BLaER1 treated with 17β-estradiol and CSF1 and Interleukin-3, amounts not matched to agents 10 nM and 100 nM (cell line): Measurements from ENCODE around the gene MSL3B.

Source experiments
- H3K27ac ChIP-seq, 11 experiments: shearing (Covaris generic); formaldehyde crosslinking; 2 replicates each; pipeline ENCODE4 v1.8.1; 2022
- H3K27me3 ChIP-seq, 11 experiments: shearing (Covaris generic); formaldehyde crosslinking; 2 replicates each; pipeline ENCODE4 v1.8.1; 2022
- H3K36me3 ChIP-seq, 11 experiments: shearing (Covaris generic); formaldehyde crosslinking; 2 replicates each; pipeline ENCODE4 v1.8.1; 2022
- H3K4me1 ChIP-seq, 10 experiments: shearing (Covaris generic); formaldehyde crosslinking; 2 replicates each; pipeline ENCODE4 v1.8.1; 2022
- H3K4me2 ChIP-seq, 11 experiments: shearing (Covaris generic); formaldehyde crosslinking; 2 replicates each; pipeline ENCODE4 v1.8.1; 2022
- H3K4me3 ChIP-seq, 10 experiments: shearing (Covaris generic); formaldehyde crosslinking; 2 replicates each; pipeline ENCODE4 v1.8.1; 2022
- H3K9ac ChIP-seq, 11 experiments: shearing (Covaris generic); formaldehyde crosslinking; 2 replicates each; pipeline ENCODE4 v1.8.1; 2022
- H3K9me3 ChIP-seq, 11 experiments: shearing (Covaris generic); formaldehyde crosslinking; replicated peaks in 1 of 11; 2 replicates each; pipeline ENCODE4 v1.8.1; 2022
- H4K20me1 ChIP-seq, 11 experiments: shearing (Covaris generic); formaldehyde crosslinking; 2 replicates each; pipeline ENCODE4 v1.8.1; 2022
- Cebpa-rat ChIP-seq, 11 experiments: shearing (Covaris generic); IDR thresholded peaks; 2 replicates each; pipeline ENCODE4 v1.8.1; 2022

Gene MSL3B

DNA sequence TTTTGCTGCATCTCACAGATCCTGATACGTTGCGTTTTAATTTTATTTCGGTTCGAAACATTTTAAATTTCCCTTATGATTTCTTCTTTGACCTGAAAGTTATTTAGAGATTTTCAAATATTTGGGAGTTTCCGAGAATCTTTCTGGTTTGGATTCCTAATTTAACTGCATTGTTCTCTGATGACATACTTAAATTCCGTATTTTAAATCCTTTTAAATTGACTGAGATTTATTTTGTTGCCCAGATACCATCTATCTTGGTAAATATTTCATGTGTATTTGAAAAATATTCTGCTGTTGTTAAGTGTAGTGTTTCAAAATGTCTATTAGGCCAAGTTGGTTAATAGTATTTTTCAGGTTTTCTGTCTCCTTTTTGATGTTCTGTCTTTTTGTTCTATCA, 52.3 kb downstream of the MSL3B start:
- no peak overlapping the region for H3K27ac ChIP-seq
- H3K4me1 ChIP-seq = peaks cover 5 to 22% (median 20%) of the 10 kb centered on the region in 10 experiments; a peak in 19 of 20 replicates
- H3K36me3 ChIP-seq = no peaks in the 10 kb centered on the region
- H3K4me2 ChIP-seq = no peak overlapping the region
- H4K20me1 ChIP-seq = no peaks in the 10 kb centered on the region; a peak in 1 of 22 replicates
- no peaks in the 10 kb centered on the region for H3K27me3 ChIP-seq
- no peak overlapping the region for H3K9ac ChIP-seq
- H3K9me3 ChIP-seq = peaks cover 0 to 4% (median 0%) of the 10 kb centered on the region in 11 experiments; a peak in 1 of 22 replicates
- no peak for TF ChIP-seq Cebpa-rat (IDR thresholded peaks at IDR 0.05)
- no peak overlapping the region for H3K4me3 ChIP-seq
